GM12878 (cell line): ENCODE data around the gene CNTNAP2. TPM values are rescaled to one million over a fixed set of nuclear protein-coding genes. Genes with fewer than 3 reads are reported as not detected.

Experiments
- ATAC-seq: fragments of 200-7000 bp; cut with Tn5 transposase; 3 replicates; pipeline ENCODE4 v1.9.1; 2020; ENCODE audit warnings: mild to moderate bottlenecking, moderate library complexity
- BruUV-seq: library from RNA; stranded (reverse); fragments of 400-500 nt; replicated peaks from 2 replicates; lab custom pipeline; 2021; lab: Mats Ljungman, UMichigan
- CTCF ChIA-PET: fragments of 300-600 bp; sonication (Branson Sonifier 250); formaldehyde crosslinking; extraction: SDS; loops from one replicate; lab custom pipeline; 2021; ENCODE audit warnings: inconsistent platforms; lab: Yijun Ruan, JAX
- POLR2A ChIA-PET: fragments of 350-600 bp; formaldehyde crosslinking; extraction: SDS; loops from one replicate; lab custom pipeline; 2021; ENCODE audit warnings: inconsistent platforms; lab: Charles Lee
- RAD21 ChIA-PET: fragments of 300-600 bp; sonication (Branson Sonifier 250); formaldehyde crosslinking; loops from one replicate; lab custom pipeline; 2023; ENCODE audit warnings: antibody characterized with exemption; ENCODE audit not compliant: unreplicated experiment; lab: Charles Lee
- SMC1A ChIA-PET: fragments of 300-600 bp; sonication (Branson Sonifier 250); formaldehyde crosslinking; loops from one replicate; lab custom pipeline; 2023; ENCODE audit not compliant: unreplicated experiment, uncharacterized antibody; lab: Charles Lee
- DNase-seq: peaks from one replicate; pipeline ENCODE4 v3.0.0-alpha.2; 2011; ENCODE audit warnings: low read depth, low spot score
- FAIRE-seq: peaks from 3 replicates; lab custom pipeline; 2011; peaks lifted over from hg19 to GRCh38; lab: Jason Lieb, UNC
- H2AFZ ChIP-seq: 2 replicates; pipeline ENCODE4 v1.6.0; 2011; ENCODE audit warnings: low read depth, low read length, control low read depth; ENCODE audit not compliant: control insufficient read depth
- H3K27ac ChIP-seq: 2 replicates; pipeline ENCODE4 v1.5.1; 2011; ENCODE audit warnings: control low read depth; ENCODE audit not compliant: control insufficient read depth, insufficient read depth
- H3K27me3 ChIP-seq, 2 experiments: replicated peaks in 1 of 2; 2 replicates each; pipeline versions ENCODE4 v1.6.0 to v1.6.1; 2011; ENCODE audit warnings: low read length in 1 of 2; ENCODE audit not compliant: control insufficient read depth in 2 of 2, insufficient read depth in 2 of 2
- H3K36me3 ChIP-seq, 2 experiments: 2 replicates each; pipeline ENCODE4 v1.5.1; 2011; ENCODE audit warnings: low read length in 1 of 2; ENCODE audit not compliant: control insufficient read depth in 2 of 2, insufficient read depth in 2 of 2
- H3K4me1 ChIP-seq: 2 replicates; pipeline ENCODE4 v1.6.1; 2011; ENCODE audit warnings: mild to moderate bottlenecking, low read length, moderate library complexity, mixed read lengths; ENCODE audit not compliant: control insufficient read depth, insufficient read depth
- H3K4me2 ChIP-seq: 2 replicates; pipeline ENCODE4 v1.6.0; 2011; ENCODE audit warnings: control low read depth; ENCODE audit not compliant: control insufficient read depth, insufficient read depth
- H3K4me3 ChIP-seq: fragments of 200-600 bp; sonication (generic); 2 replicates; pipeline ENCODE4 v1.5.1; 2016
- H3K79me2 ChIP-seq: 2 replicates; pipeline ENCODE4 v1.6.0; 2011; ENCODE audit warnings: low read length; ENCODE audit not compliant: control insufficient read depth, insufficient read depth
- H3K9ac ChIP-seq: 2 replicates; pipeline ENCODE4 v1.8.0; 2011; ENCODE audit warnings: low read length, control low read depth, mixed read lengths; ENCODE audit not compliant: control insufficient read depth, insufficient read depth
- H3K9me3 ChIP-seq: replicated peaks from 3 replicates; pipeline ENCODE4 v1.5.1; 2011; ENCODE audit warnings: mild to moderate bottlenecking, low read length; ENCODE audit not compliant: control insufficient read depth, insufficient read depth
- H4K20me1 ChIP-seq: 2 replicates; pipeline ENCODE4 v1.6.0; 2011; ENCODE audit not compliant: control insufficient read depth, insufficient read depth
- ATF2 ChIP-seq: IDR thresholded peaks from 2 replicates; pipeline ENCODE4 v1.6.1; 2012; ENCODE audit warnings: low read length, inconsistent platforms
- EZH2 ChIP-seq: IDR thresholded peaks from 2 replicates; pipeline ENCODE4 v1.6.1; 2012; ENCODE audit warnings: low read depth, mild to moderate bottlenecking, control low read depth, inconsistent platforms, low read length, borderline replicate concordance; ENCODE audit not compliant: control insufficient read depth
- KLF5 ChIP-seq: fragments of 450-650 bp; IDR thresholded peaks from 2 replicates; pipeline ENCODE4 v1.6.1; 2014; ENCODE audit warnings: mild to moderate bottlenecking; ENCODE audit not compliant: partially characterized antibody
- MYC ChIP-seq: IDR thresholded peaks from 2 replicates; pipeline ENCODE4 v1.6.1; 2011; ENCODE audit warnings: mild to moderate bottlenecking, low read length, moderate library complexity, inconsistent platforms; ENCODE audit not compliant: insufficient read depth, insufficient replicate concordance, insufficient read length, severe bottlenecking
- NFXL1 ChIP-seq: fragments of 450-650 bp; IDR thresholded peaks from 2 replicates; pipeline ENCODE4 v1.6.1; 2017; ENCODE audit warnings: antibody characterized with exemption, mild to moderate bottlenecking, borderline replicate concordance
- NFYB ChIP-seq: IDR thresholded peaks from 2 replicates; pipeline ENCODE4 v1.6.1; 2011; ENCODE audit warnings: low read depth, mild to moderate bottlenecking, low read length, improper control_type of control experiment, moderate library complexity; ENCODE audit not compliant: insufficient read depth
- PAX8 ChIP-seq: fragments of 450-650 bp; IDR thresholded peaks from 2 replicates; pipeline ENCODE4 v1.6.1; 2017; ENCODE audit warnings: mild to moderate bottlenecking, moderate library complexity
- PRDM15 ChIP-seq: fragments of 450-650 bp; formaldehyde crosslinking; IDR thresholded peaks from 2 replicates; pipeline ENCODE4 v1.4.0; 2020; ENCODE audit warnings: mild to moderate bottlenecking, moderate library complexity
- ZBTB11 ChIP-seq: fragments of 450-650 bp; formaldehyde crosslinking; IDR thresholded peaks from 2 replicates; pipeline ENCODE4 v1.5.0; 2022; ENCODE audit warnings: mild to moderate bottlenecking, missing genetic modification characterization
- WGBS: methylation state at CpG from one replicate; pipeline ENCODE4 v1.1.6; 2016; ENCODE audit warnings: low lambda C conversion rate; ENCODE audit not compliant: insufficient replicate concordance, insufficient coverage; ENCODE audit errors: missing lambda C conversion rate; 5-methylcytosine and 5-hydroxymethylcytosine counted together
- in situ Hi-C: fragments of 300-500 bp; cut with MboI; formaldehyde crosslinking; loops from 9 replicates; pipeline ENCODE4 v1.14.3; 2018; ENCODE audit warnings: mixed read lengths
- intact Hi-C: fragments of 100-400 bp; cut with micrococcal nuclease; formaldehyde crosslinking; loops from one replicate; pipeline ENCODE4 v1.14.2; 2022; ENCODE audit not compliant: unreplicated experiment
- polyA plus RNA-seq, 11 experiments: library from polyadenylated mRNA; depleted of rRNA in 4 of 11; unstranded in 6 of 11; stranded (reverse) in 5 of 11; fragments of >200 nt; fragmentation: Nextera tagmentation in 4 of 11; fragmentation: Illumina TruSeq in 1 of 11; extraction: Ambion mirVana in 4 of 11; extraction: Trizol in 1 of 11; gene quantifications; 1 replicate in 1 of 11; 2 replicates in 10 of 11; pipeline versions ENCODE4 v1.2.1 to v1.2.3, GENCODE V29; 2011 to 2016; ENCODE audit warnings: inconsistent platforms in 2 of 11, missing spikeins in 2 of 11, low read depth in 1 of 11
- total RNA-seq, 4 experiments: library from RNA; depleted of rRNA in 3 of 4; stranded (reverse); fragments of >200 nt in 3 of 4; fragmentation: Illumina TruSeq in 1 of 4; extraction: Trizol in 1 of 4; gene quantifications; 2 replicates each; pipeline versions ENCODE4 v1.2.1 to v1.2.3, GENCODE V29; 2013 to 2021

Gene CNTNAP2
- total and polyA plus RNA-seq, 10 of the 15 experiments (the other 5 are each of a cell fraction or from before 2014, with no cell fraction given), result 0.03 to 0.08 (median 0.03) TPM; not detected in 7

- 93% methylated on average over 1 of the region's 1 CpG for WGBS
- TF ChIP-seq MYC, result no peak
- Histone ChIP-seq H3K9me3 (no peaks in the 10 kb centered on the region), H3K4me1 (no peaks in the 10 kb centered on the region), H3K79me2 (no peaks in the 10 kb centered on the region), H3K27me3 (no peaks in the 10 kb centered on the region), H3K9ac (no peak overlapping the region), H4K20me1 (no peaks in the 10 kb centered on the region), H3K27ac (no peak overlapping the region), H3K4me3 (no peak overlapping the region), H3K4me2 (no peak overlapping the region), H3K36me3 (no peaks in the 10 kb centered on the region), H2AFZ (no peak overlapping the region)
- POLR2A ChIA-PET, result no interaction called here
- in situ Hi-C loops, result no loop called here
- BruUV-seq, result no TSS peak
- intact Hi-C loops, result no loop called here
- DNase-seq, result no peak
- CTCF ChIA-PET, result no interaction called here
- no peak for ATAC-seq
- SMC1A ChIA-PET, result no interaction called here
- RAD21 ChIA-PET, result no interaction called here
- no peak for FAIRE-seq
Measured at GRCh38 chr7:147261693-147262092, 1145.1 kb downstream of the CNTNAP2 start.

GRCh38 chr7:147265528-147265927 is 1148.9 kb downstream of the CNTNAP2 start:
- H3K9ac ChIP-seq, result no peak overlapping the region
- WGBS, result 29% methylated on average over 8 of the region's 8 CpGs
- ChIA-PET SMC1A (no interaction called here), CTCF (no interaction called here), RAD21 (no interaction called here), POLR2A (no interaction called here)
- H3K79me2 ChIP-seq, result no peaks in the 10 kb centered on the region
- no peak overlapping the region for H3K27ac ChIP-seq
- H3K4me3 ChIP-seq, result no peak overlapping the region
- H3K4me2 ChIP-seq, result no peak overlapping the region
- intact Hi-C loops, result no loop called here
- H2AFZ ChIP-seq, result no peak overlapping the region
- FAIRE-seq (no peak), ATAC-seq (no peak), DNase-seq (no peak)
- no peaks in the 10 kb centered on the region for H4K20me1 ChIP-seq
- no peaks in the 10 kb centered on the region for H3K4me1 ChIP-seq
- H3K9me3 ChIP-seq, result no peaks in the 10 kb centered on the region
- H3K27me3 ChIP-seq, result no peaks in the 10 kb centered on the region
- no TSS peak for BruUV-seq
- in situ Hi-C loops, result no loop called here
- H3K36me3 ChIP-seq, result no peaks in the 10 kb centered on the region
- no peak for TF ChIP-seq NFXL1
- TF ChIP-seq EZH2, result no peak
- no peak for TF ChIP-seq NFYB
- TF ChIP-seq ZBTB11 (CRISPR knock-in tag), result no peak
- no peak for TF ChIP-seq PRDM15 (CRISPR knock-in tag)
- no peak for TF ChIP-seq ATF2
- no peak for TF ChIP-seq KLF5
- no peak for TF ChIP-seq PAX8
